Measurements from ENCODE around the gene CD244. TPM values are rescaled to one million over a fixed set of nuclear protein-coding genes. Genes with fewer than 3 reads are reported as not detected.
"Not testable (repeated sequence)": the region's sequence is repeated elsewhere in the genome, so short reads cannot be mapped to it uniquely, and the experiment has no call there.

The CD244 gene
- total RNA-seq, 4 donors from 2014 or later, result 0.80 to 2.8 (median 1.3) TPM; not detected in 1

DNA sequence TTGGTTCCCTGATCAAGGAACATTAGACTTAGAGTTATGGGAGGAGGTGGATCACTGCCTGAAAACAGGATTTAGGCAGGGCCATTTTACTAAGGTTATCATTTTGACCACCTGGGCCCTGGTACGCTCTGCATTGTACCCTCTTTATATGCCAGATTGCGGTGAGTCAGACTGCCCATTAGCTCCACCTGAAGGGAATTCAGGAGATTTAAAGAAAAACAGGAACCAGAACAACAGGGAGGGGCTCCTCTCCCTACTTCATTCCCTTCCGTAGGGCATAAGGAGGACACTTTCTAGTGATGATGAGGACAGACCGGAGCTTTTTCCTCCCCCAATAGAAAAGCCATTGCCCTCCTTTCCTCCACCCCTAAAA, 42.9 kb upstream of the CD244 start:
- no peak for TF ChIP-seq POLR2A (IDR thresholded peaks at IDR 0.05)
- TF ChIP-seq, protein P1, sequence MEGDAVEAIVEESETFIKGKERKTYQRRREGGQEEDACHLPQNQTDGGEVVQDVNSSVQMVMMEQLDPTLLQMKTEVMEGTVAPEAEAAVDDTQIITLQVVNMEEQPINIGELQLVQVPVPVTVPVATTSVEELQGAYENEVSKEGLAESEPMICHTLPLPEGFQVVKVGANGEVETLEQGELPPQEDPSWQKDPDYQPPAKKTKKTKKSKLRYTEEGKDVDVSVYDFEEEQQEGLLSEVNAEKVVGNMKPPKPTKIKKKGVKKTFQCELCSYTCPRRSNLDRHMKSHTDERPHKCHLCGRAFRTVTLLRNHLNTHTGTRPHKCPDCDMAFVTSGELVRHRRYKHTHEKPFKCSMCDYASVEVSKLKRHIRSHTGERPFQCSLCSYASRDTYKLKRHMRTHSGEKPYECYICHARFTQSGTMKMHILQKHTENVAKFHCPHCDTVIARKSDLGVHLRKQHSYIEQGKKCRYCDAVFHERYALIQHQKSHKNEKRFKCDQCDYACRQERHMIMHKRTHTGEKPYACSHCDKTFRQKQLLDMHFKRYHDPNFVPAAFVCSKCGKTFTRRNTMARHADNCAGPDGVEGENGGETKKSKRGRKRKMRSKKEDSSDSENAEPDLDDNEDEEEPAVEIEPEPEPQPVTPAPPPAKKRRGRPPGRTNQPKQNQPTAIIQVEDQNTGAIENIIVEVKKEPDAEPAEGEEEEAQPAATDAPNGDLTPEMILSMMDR (IDR thresholded peaks at IDR 0.05), result no peak
- Histone ChIP-seq H3K27me3 (no peaks in the 10 kb centered on the region), H3K27ac (no peak overlapping the region), H3K36me3 (no peaks in the 10 kb centered on the region), H3K9me3 (no peaks in the 10 kb centered on the region), H3K4me1 (no peaks in the 10 kb centered on the region), H3K4me3 (no peak overlapping the region)
- no peak for DNase-seq

DNA sequence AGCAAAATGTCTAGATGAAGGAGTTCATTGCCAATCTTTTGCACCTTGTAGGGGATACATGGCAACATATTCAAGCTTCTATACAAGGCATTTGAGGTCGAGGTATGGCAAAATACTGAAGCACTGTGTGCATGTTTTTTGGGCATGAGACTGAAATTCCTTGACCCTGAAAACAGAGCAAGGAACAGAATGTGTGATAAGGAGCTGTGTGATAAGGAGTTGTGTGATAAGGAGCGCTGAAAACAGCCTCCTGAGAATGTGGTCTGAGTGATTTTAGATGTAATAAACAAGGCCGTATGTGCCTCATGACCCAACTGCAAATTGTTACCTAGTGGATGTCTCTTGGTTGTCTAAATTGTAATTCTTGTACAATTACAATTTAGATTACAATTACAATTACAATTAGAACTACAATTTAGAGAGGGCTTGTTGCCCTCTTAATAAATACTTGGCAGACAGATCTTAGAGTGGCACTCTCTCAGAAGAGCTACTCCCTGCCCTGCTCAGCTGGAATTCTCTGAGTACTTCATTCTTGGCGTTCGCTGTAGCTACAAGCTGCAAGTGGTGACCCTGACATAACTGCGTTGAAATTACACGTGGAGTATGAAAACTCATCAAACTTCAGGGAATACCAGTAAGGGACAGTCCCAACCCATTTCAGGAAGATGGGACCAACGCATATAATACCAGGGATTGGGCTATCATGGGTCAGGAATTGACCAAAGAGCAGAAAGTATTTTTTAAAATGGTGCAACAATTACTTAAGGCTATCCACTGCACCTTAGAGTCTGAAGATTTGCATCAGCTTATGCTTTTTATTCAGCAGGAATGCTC, 42.3 kb upstream of the CD244 start:
- Histone ChIP-seq H3K27ac (no peak overlapping the region), H3K9me3 (no peaks in the 10 kb centered on the region), H3K4me3 (no peak overlapping the region), H3K27me3 (no peaks in the 10 kb centered on the region), H3K36me3 (no peaks in the 10 kb centered on the region), H3K4me1 (no peaks in the 10 kb centered on the region)
- TF ChIP-seq, protein P1 (IDR thresholded peaks at IDR 0.05), result no peak
- TF ChIP-seq POLR2A (IDR thresholded peaks at IDR 0.05), result no peak
- no peak for DNase-seq

DNA sequence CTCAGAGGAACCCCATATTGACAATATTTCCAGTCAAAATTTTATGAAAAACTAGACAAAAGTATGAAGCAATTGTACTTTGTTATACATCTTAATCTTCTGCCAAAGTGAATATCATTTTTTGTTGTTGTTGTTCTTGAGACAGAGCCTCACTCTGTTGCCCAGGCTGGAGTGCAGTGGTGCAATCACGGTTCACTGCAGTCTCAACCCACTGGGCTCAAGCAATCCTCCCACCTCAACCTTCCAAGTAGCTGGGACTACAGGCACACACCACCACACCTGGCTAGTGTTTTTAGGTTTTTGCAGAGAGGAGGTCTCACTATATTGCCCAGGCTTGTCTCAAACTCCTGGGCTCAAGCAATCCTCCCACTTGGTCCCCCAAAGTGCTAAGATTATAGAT, 39.6 kb upstream of the CD244 start:
- not testable (repeated sequence) for H3K9me3 ChIP-seq, H3K36me3 ChIP-seq, H3K27me3 ChIP-seq, H3K4me3 ChIP-seq, H3K4me1 ChIP-seq, DNase-seq, H3K27ac ChIP-seq

DNA sequence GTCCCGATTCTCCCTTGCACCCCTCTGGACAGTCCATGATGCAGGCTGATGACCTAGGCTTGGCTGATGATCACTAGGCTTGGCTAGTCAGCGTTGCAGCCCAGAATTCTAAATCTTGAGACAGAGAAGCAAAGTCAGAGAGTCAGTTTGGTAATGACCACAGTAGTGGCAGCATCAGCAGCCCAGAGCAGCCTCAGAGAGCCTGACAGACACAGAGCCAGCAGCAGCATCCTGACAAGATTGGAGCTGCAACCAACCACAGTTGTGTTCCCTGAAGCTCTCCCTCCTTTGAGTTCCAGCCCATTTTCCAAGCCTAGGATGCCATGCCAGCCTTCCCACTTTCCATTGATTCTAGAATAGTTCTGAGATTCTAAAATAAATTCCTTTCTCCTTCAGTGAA, 39.1 kb upstream of the CD244 start:
- no peak overlapping the region for H3K27ac ChIP-seq
- no peak for TF ChIP-seq POLR2A (IDR thresholded peaks at IDR 0.05)
- TF ChIP-seq, protein P1 (IDR thresholded peaks at IDR 0.05), result no peak
- H3K4me3 ChIP-seq, result no peak overlapping the region
- no peaks in the 10 kb centered on the region for H3K36me3 ChIP-seq
- H3K9me3 ChIP-seq, result no peaks in the 10 kb centered on the region
- no peaks in the 10 kb centered on the region for H3K4me1 ChIP-seq
- no peak for DNase-seq
- H3K27me3 ChIP-seq, result no peaks in the 10 kb centered on the region

DNA sequence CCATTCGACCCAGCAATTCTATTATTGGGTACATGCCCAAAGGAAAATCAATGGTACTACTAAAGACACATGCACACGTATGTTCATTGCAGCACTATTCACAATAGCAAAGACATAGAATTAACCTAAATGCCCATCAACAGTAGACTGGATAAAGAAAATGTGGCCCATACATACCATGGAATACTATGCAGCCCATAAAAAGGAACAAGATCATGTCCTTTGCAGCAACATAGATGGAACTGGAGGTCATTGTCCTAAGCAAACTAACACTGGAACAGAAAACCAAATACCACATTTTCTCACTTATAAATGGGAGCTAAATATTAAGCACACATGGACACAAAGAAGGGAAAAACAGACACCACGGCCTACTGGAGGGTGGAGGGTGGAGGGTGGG, 38.0 kb upstream of the CD244 start:
- not testable (repeated sequence) for H3K27ac ChIP-seq, H3K36me3 ChIP-seq, DNase-seq, H3K4me1 ChIP-seq, H3K4me3 ChIP-seq, H3K27me3 ChIP-seq, H3K9me3 ChIP-seq

DNA sequence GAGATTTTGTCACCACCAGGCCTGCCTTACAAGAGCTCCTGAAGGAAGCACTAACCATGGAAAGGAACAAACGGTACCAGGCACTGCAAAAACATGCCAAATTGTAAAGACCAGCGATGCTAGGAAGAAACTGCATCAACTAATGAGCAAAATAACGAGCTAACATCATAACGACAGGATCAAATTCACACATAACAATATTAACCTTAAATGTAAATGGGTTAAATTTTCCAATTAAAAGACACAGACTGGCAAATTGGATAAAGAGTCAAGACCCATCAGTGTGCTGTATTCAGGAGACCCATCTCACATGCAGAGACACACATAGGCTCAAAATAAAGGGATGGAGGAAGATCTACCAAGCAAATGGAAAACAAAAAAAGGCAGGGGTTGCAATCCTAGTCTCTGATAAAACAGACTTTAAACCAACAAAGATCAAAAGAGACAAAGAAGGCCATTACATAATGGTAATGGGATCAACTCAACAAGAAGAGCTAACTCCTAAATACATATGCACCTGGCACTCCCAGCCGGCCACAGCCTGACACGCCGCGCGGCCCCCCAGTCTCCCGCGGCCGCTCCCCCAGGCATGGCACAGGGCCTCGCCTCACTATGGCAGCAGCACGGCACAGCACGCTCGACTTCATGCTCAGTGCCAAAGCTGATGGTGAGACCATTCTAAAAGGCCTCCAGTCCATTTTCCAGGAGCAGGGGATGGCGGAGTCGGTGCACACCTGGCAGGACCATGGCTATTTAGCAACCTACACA, 31.9 kb upstream of the CD244 start:
- not testable (repeated sequence) for H3K27me3 ChIP-seq, H3K27ac ChIP-seq, H3K4me3 ChIP-seq, DNase-seq, H3K36me3 ChIP-seq, H3K9me3 ChIP-seq, H3K4me1 ChIP-seq

DNA sequence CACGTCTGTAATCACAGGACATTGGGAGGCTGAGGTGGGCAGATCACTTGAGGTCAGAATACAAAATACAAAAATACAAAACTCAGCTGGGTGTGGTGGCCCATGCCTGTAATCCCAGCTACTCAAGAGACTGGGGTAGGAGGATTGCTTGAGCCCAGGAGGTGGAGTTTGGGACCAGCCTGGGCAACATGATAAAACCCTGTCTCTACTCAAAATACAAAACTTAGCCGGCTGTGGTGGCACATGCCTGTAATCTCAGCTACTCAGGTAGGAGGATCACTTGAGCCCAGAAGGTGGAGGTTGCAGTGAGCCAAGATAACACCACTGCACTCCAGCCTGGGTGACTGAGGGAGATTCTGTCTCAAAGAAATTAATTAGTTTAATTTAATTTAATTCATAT, 28.8 kb upstream of the CD244 start:
- Histone ChIP-seq H3K27ac (no peak overlapping the region), H3K9me3 (no peaks in the 10 kb centered on the region), H3K4me1 (no peaks in the 10 kb centered on the region), H3K4me3 (no peak overlapping the region), H3K36me3 (no peaks in the 10 kb centered on the region), H3K27me3 (no peaks in the 10 kb centered on the region)
- no peak for TF ChIP-seq POLR2A (IDR thresholded peaks at IDR 0.05)
- TF ChIP-seq, protein P1 (IDR thresholded peaks at IDR 0.05), result no peak
- no peak for DNase-seq
